ENCODE measurements around the gene FBF1.

DNA sequence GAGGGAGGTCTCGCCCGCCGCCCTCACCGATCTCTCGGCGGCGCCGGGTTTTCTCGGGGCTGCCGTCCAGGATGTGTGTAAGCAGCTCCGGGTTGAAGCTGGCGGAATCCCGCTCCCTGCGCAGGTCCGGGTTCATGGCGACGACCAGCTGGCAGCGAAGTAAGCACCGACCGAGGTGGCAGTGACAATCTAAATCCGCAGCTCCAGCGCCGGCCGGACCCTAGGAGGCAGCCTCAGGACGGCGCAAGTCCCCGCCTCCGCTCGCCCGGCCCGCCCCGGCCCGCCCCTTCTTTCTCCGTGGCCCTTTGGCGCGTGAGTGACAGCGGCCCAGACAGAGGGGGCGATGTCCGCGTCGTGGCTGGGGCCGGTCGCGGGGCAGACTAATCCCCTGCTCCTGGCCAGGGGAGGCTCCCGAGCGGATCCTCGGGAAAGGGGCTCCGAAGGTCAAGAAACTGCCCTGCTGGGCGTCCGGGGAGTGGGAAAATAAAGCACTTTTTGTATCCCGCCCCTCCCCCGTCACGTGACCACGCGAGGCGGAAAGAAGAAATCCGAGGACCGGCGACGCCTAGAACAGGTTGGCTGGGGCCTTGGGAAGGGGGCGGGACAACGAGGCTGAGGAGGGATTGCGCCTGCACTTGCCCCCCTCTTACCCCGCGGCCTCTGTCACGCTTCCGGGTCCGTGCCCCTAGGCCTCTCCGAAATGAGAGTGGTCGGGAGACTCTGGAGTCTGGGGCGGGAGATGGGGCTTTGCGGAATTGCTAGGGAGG, 38.3 kb upstream of the FBF1 start, which contains the start of the genes ACOX1 and TEN1:
- TF ChIP-seq SUZ12 (IDR thresholded peaks at IDR 0.05; ENCODE audit: extremely low read depth, insufficient read depth, insufficient read length) = no peak
- TF ChIP-seq ZNF274 (IDR thresholded peaks at IDR 0.05; ENCODE audit: low read depth, low read length) = no peak
